ENCODE results near the gene IL1RAPL1.

DNA sequence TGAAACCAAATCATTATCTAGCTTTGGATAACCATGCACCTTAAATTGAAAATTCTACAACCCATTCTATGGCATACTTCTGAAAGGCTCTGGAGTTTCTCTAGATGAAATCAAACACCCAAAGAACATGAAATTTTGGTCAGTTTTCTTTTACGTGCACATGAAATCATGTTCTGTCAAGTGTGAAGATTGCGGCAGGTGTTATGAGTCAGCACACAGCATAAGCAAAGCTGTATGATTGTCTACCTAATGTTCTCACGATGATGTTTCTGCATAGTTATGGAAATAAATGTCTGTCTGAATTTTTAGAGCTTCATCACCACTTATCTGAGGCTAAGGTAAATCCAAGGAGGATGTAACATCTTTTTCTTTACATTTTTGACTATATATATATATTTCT is 495.3 kb downstream of the IL1RAPL1 start:
- TF ChIP-seq, protein P1, sequence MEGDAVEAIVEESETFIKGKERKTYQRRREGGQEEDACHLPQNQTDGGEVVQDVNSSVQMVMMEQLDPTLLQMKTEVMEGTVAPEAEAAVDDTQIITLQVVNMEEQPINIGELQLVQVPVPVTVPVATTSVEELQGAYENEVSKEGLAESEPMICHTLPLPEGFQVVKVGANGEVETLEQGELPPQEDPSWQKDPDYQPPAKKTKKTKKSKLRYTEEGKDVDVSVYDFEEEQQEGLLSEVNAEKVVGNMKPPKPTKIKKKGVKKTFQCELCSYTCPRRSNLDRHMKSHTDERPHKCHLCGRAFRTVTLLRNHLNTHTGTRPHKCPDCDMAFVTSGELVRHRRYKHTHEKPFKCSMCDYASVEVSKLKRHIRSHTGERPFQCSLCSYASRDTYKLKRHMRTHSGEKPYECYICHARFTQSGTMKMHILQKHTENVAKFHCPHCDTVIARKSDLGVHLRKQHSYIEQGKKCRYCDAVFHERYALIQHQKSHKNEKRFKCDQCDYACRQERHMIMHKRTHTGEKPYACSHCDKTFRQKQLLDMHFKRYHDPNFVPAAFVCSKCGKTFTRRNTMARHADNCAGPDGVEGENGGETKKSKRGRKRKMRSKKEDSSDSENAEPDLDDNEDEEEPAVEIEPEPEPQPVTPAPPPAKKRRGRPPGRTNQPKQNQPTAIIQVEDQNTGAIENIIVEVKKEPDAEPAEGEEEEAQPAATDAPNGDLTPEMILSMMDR (IDR thresholded peaks at IDR 0.05) = no peak
- TF ChIP-seq POLR2A (IDR thresholded peaks at IDR 0.05; ENCODE audit: low read length) (no peak), KDM1A (IDR thresholded peaks at IDR 0.05; ENCODE audit: low read depth) (no peak), RCOR1 (IDR thresholded peaks at IDR 0.05; ENCODE audit: low read depth, low read length) (no peak), CBX2 (IDR thresholded peaks at IDR 0.05; ENCODE audit: borderline replicate concordance, low read depth) (no peak), CHD4 (IDR thresholded peaks at IDR 0.05; ENCODE audit: borderline replicate concordance) (no peak), RFX5 (IDR thresholded peaks at IDR 0.05) (no peak)
